GM23338 (cell line): ENCODE measurements around the gene SH3BGR. TPM values are rescaled to one million over a fixed set of nuclear protein-coding genes. Genes with fewer than 3 reads are reported as not detected.

ENCODE experiments used
- ATAC-seq: fragments of 200-7000 bp; cut with Tn5 transposase; 3 replicates; pipeline ENCODE4 v1.9.1; 2020
- DNase-seq: peaks from one replicate; pipeline ENCODE4 v3.0.0-alpha.2; 2015; ENCODE audit warnings: low spot score
- H2AFZ ChIP-seq: fragments of 200-600 bp; sonication (generic); 2 replicates; pipeline ENCODE4 v1.8.0; 2016; ENCODE audit warnings: antibody characterized with exemption, mild to moderate bottlenecking, moderate library complexity
- H3F3A ChIP-seq: fragments of 200-600 bp; sonication (generic); replicated peaks from 2 replicates; pipeline ENCODE4 v1.8.0; 2017; ENCODE audit warnings: antibody characterized with exemption, mixed run types, low read depth
- H3K27ac ChIP-seq: fragments of 200-600 bp; sonication (generic); 2 replicates; pipeline ENCODE4 v1.6.1; 2016; ENCODE audit warnings: low read depth
- H3K27me3 ChIP-seq: fragments of 200-600 bp; sonication (generic); 2 replicates; pipeline ENCODE4 v1.8.0; 2016; ENCODE audit warnings: mild to moderate bottlenecking, mixed run types, moderate library complexity; ENCODE audit not compliant: insufficient read depth
- H3K36me3 ChIP-seq: fragments of 200-600 bp; sonication (generic); 2 replicates; pipeline ENCODE4 v1.8.0; 2016; ENCODE audit warnings: mild to moderate bottlenecking; ENCODE audit not compliant: insufficient read depth
- H3K4me1 ChIP-seq: fragments of 200-600 bp; sonication (generic); 2 replicates; pipeline ENCODE4 v1.8.0; 2016; ENCODE audit warnings: mild to moderate bottlenecking, moderate library complexity; ENCODE audit not compliant: insufficient read depth
- H3K4me2 ChIP-seq: fragments of 200-600 bp; sonication (generic); 2 replicates; pipeline ENCODE4 v1.7.1; 2017; ENCODE audit warnings: mixed run types
- H3K4me3 ChIP-seq: fragments of 200-600 bp; sonication (generic); 2 replicates; pipeline ENCODE4 v1.6.1; 2016; ENCODE audit warnings: mixed run types
- H3K79me2 ChIP-seq: fragments of 200-600 bp; sonication (generic); replicated peaks from 2 replicates; pipeline ENCODE4 v1.8.0; 2017; ENCODE audit warnings: mild to moderate bottlenecking; ENCODE audit not compliant: insufficient read depth
- H3K9me2 ChIP-seq: fragments of 200-600 bp; sonication (generic); 2 replicates; pipeline ENCODE4 v1.8.0; 2017; ENCODE audit not compliant: insufficient read depth
- H4K20me1 ChIP-seq: fragments of 200-600 bp; sonication (generic); replicated peaks from 2 replicates; pipeline ENCODE4 v1.8.0; 2017; ENCODE audit warnings: mild to moderate bottlenecking; ENCODE audit not compliant: insufficient read depth
- H3K27ac Mint-ChIP-seq: 2 replicates; pipeline ENCODE4 v1.8.0; 2020; ENCODE audit warnings: inconsistent platforms, mild to moderate bottlenecking, moderate library complexity, mixed read lengths
- H3K27me3 Mint-ChIP-seq: 3 replicates; pipeline ENCODE4 v1.8.0; 2022; ENCODE audit warnings: low read depth, mild to moderate bottlenecking, moderate library complexity, mixed read lengths, inconsistent platforms; ENCODE audit not compliant: insufficient read depth, poor library complexity
- H3K36me3 Mint-ChIP-seq: 3 replicates; pipeline ENCODE4 v1.8.0; 2021; ENCODE audit warnings: low read depth, mild to moderate bottlenecking, inconsistent platforms, moderate library complexity, mixed read lengths
- H3K4me1 Mint-ChIP-seq: 3 replicates; pipeline ENCODE4 v1.8.0; 2020; ENCODE audit warnings: mild to moderate bottlenecking, inconsistent platforms, mixed read lengths
- H3K4me3 Mint-ChIP-seq: 3 replicates; pipeline ENCODE4 v1.8.0; 2021; ENCODE audit warnings: moderate library complexity, mild to moderate bottlenecking, inconsistent platforms, mixed read lengths
- H3K9me3 Mint-ChIP-seq: 3 replicates; pipeline ENCODE4 v1.8.0; 2020; ENCODE audit warnings: moderate library complexity, mild to moderate bottlenecking, inconsistent platforms, mixed read lengths
- CTCF ChIP-seq, 2 experiments: fragments of 200-600 bp in 1 of 2; sonication (generic) in 1 of 2; conservative IDR thresholded peaks; 2 replicates each; pipeline versions ENCODE4 v1.5.1 to v1.6.1; 2016 to 2017; ENCODE audit warnings: antibody characterized with exemption in 2 of 2, low read depth in 2 of 2, mild to moderate bottlenecking in 2 of 2, moderate library complexity in 1 of 2
- EZH2phosphoT487 ChIP-seq: fragments of 200-600 bp; sonication (generic); IDR thresholded peaks from one replicate; pipeline ENCODE4 v1.8.1; 2018; ENCODE audit warnings: antibody characterized with exemption; ENCODE audit not compliant: unreplicated experiment
- JUNB ChIP-seq: IDR thresholded peaks from one replicate; pipeline ENCODE4 v1.6.1; 2016; ENCODE audit warnings: antibody characterized with exemption; ENCODE audit not compliant: unreplicated experiment
- NANOG ChIP-seq: IDR thresholded peaks from 2 replicates; pipeline ENCODE4 v1.6.1; 2016; ENCODE audit warnings: antibody characterized with exemption, borderline replicate concordance
- POLR2AphosphoS5 ChIP-seq: IDR thresholded peaks from 2 replicates; pipeline ENCODE4 v1.6.1; 2016; ENCODE audit warnings: antibody characterized with exemption, low read depth
- ZNF331 ChIP-seq: fragments of 250-450 bp; sonication (Bioruptor Pico); IDR thresholded peaks from 2 replicates; pipeline ENCODE4 v1.5.0; 2020; ENCODE audit warnings: low read depth, mild to moderate bottlenecking, moderate library complexity
- polyA plus RNA-seq: library from polyadenylated mRNA; unstranded; fragments of >200 nt; fragmentation: Nextera tagmentation; extraction: Ambion mirVana; gene quantifications from 2 replicates; pipeline ENCODE4 v1.2.1, GENCODE V29; 2016
- total RNA-seq: library from RNA; depleted of rRNA; stranded (reverse); fragments of >200 nt; shearing (Covaris generic); gene quantifications from 2 replicates; pipeline ENCODE4 v1.2.3, GENCODE V29; 2014
- TF ChIP-seq, protein P1 (sequence below): fragments of 250-450 bp; sonication (Bioruptor Pico); IDR thresholded peaks from 2 replicates; pipeline ENCODE4 v1.5.0; 2020; ENCODE audit warnings: mild to moderate bottlenecking, moderate library complexity
- TF ChIP-seq, protein P2 (sequence below): IDR thresholded peaks from 2 replicates; pipeline ENCODE4 v1.6.1; 2016; ENCODE audit warnings: antibody characterized with exemption

The SH3BGR gene
- total and polyA plus RNA-seq, 2 experiments from 2014 or later = 5.9 to 18.9 TPM

DNA sequence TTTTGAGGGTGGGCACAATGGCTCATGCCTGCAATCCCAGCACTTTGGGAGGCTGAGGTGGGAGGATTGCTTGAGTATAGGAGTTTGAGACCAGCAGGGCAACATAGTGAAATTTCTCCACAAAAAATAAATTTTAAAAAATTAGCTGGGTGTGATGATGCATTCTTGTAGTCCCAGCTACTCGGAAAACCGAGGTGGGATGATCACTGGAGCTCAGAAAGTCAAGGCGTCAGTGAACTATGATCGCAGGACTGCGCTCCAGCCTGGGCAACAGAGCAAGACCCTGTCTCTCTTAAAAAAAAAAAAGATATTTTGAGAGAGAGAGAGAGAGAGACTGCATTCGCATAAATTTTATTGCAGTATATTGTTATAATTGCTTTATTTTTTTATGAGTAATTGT lies 85.1 kb downstream of the SH3BGR start:
- no peak overlapping the region for H2AFZ ChIP-seq
- Mint-ChIP-seq H3K4me1 (peaks cover 33% of the 10 kb centered on the region), H3K27ac (peak overlapping the region; percentile 94), H3K9me3 (peaks cover 59% of the 10 kb centered on the region), H3K36me3 (peaks cover 54% of the 10 kb centered on the region), H3K4me3 (no peak overlapping the region; the same call in 2 of the 3 replicates), H3K27me3 (peaks cover 22% of the 10 kb centered on the region)
- H3K27me3 ChIP-seq = no peaks in the 10 kb centered on the region
- ATAC-seq (no peak; the same call in 2 of the 3 replicates), DNase-seq (no peak)
- H3K9me2 ChIP-seq = 0 out of 2 replicates have a peak, but pooled peaks cover under 1% of the 10 kb centered on the region
- peak overlapping the region; percentile 2; the same call in 1 of the 2 replicates for H3K4me2 ChIP-seq
- H3K4me3 ChIP-seq = no peak overlapping the region
- H3K27ac ChIP-seq = peak overlapping the region; percentile 78
- H4K20me1 ChIP-seq = no peaks in the 10 kb centered on the region
- H3K79me2 ChIP-seq = no peaks in the 10 kb centered on the region
- peaks cover 9% of the 10 kb centered on the region; the same call in 1 of the 2 replicates for H3F3A ChIP-seq
- TF ChIP-seq, protein P1, sequence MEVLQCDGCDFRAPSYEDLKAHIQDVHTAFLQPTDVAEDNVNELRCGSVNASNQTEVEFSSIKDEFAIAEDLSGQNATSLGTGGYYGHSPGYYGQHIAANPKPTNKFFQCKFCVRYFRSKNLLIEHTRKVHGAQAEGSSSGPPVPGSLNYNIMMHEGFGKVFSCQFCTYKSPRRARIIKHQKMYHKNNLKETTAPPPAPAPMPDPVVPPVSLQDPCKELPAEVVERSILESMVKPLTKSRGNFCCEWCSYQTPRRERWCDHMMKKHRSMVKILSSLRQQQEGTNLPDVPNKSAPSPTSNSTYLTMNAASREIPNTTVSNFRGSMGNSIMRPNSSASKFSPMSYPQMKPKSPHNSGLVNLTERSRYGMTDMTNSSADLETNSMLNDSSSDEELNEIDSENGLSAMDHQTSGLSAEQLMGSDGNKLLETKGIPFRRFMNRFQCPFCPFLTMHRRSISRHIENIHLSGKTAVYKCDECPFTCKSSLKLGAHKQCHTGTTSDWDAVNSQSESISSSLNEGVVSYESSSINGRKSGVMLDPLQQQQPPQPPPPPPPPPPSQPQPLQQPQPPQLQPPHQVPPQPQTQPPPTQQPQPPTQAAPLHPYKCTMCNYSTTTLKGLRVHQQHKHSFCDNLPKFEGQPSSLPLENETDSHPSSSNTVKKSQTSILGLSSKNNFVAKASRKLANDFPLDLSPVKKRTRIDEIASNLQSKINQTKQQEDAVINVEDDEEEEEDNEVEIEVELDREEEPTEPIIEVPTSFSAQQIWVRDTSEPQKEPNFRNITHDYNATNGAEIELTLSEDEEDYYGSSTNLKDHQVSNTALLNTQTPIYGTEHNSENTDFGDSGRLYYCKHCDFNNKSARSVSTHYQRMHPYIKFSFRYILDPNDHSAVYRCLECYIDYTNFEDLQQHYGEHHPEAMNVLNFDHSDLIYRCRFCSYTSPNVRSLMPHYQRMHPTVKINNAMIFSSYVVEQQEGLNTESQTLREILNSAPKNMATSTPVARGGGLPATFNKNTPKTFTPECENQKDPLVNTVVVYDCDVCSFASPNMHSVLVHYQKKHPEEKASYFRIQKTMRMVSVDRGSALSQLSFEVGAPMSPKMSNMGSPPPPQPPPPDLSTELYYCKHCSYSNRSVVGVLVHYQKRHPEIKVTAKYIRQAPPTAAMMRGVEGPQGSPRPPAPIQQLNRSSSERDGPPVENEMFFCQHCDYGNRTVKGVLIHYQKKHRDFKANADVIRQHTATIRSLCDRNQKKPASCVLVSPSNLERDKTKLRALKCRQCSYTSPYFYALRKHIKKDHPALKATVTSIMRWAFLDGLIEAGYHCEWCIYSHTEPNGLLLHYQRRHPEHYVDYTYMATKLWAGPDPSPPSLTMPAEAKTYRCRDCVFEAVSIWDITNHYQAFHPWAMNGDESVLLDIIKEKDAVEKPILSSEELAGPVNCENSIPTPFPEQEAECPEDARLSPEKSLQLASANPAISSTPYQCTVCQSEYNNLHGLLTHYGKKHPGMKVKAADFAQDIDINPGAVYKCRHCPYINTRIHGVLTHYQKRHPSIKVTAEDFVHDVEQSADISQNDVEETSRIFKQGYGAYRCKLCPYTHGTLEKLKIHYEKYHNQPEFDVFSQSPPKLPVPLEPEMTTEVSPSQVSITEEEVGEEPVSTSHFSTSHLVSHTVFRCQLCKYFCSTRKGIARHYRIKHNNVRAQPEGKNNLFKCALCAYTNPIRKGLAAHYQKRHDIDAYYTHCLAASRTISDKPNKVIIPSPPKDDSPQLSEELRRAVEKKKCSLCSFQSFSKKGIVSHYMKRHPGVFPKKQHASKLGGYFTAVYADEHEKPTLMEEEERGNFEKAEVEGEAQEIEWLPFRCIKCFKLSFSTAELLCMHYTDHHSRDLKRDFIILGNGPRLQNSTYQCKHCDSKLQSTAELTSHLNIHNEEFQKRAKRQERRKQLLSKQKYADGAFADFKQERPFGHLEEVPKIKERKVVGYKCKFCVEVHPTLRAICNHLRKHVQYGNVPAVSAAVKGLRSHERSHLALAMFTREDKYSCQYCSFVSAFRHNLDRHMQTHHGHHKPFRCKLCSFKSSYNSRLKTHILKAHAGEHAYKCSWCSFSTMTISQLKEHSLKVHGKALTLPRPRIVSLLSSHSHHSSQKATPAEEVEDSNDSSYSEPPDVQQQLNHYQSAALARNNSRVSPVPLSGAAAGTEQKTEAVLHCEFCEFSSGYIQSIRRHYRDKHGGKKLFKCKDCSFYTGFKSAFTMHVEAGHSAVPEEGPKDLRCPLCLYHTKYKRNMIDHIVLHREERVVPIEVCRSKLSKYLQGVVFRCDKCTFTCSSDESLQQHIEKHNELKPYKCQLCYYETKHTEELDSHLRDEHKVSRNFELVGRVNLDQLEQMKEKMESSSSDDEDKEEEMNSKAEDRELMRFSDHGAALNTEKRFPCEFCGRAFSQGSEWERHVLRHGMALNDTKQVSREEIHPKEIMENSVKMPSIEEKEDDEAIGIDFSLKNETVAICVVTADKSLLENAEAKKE (CRISPR knock-in tag) = no peak
- TF ChIP-seq ZNF331 (CRISPR knock-in tag) (no peak), JUNB (no peak), EZH2phosphoT487 (no peak)
- H3K36me3 ChIP-seq = peaks cover 5% of the 10 kb centered on the region
- H3K4me1 ChIP-seq = peaks cover 17% of the 10 kb centered on the region

DNA sequence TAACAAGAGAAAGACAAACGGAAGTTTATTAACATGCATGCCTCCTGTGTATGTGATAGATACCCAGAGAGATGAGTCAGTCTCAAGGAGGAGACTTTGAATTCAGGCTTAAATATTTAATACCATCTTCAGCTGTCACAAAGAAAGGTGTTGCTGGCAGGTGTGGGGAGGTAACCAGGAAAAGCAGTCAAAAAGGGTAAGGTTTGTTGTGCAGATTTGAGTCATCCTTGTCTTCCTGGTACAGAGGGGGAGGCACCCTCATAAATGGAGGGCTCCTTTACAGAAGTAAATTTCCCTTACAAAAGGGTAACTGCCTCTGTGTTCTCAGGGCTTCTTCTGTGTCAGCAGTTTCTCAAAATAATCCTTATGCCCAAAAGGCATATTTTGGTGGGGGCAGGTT lies 85.8 kb downstream of the SH3BGR start:
- no peak overlapping the region for H2AFZ ChIP-seq
- H3K27me3 Mint-ChIP-seq = peaks cover 24% of the 10 kb centered on the region
- no peaks in the 10 kb centered on the region for H3K9me2 ChIP-seq
- no peaks in the 10 kb centered on the region for H3K79me2 ChIP-seq
- no peaks in the 10 kb centered on the region for H3K27me3 ChIP-seq
- H3K4me2 ChIP-seq = peak overlapping the region; percentile 2; the same call in 1 of the 2 replicates
- peaks cover 5% of the 10 kb centered on the region for H3K36me3 ChIP-seq
- peak overlapping the region; percentile 21; the same call in 1 of the 3 replicates for H3K4me3 Mint-ChIP-seq
- ATAC-seq (peak; percentile 98), DNase-seq (peak; percentile 86)
- peak overlapping the region; percentile 91 for H3K27ac ChIP-seq
- H4K20me1 ChIP-seq = no peaks in the 10 kb centered on the region
- H3K4me1 Mint-ChIP-seq = peaks cover 33% of the 10 kb centered on the region
- H3F3A ChIP-seq = peaks cover 9% of the 10 kb centered on the region; the same call in 1 of the 2 replicates
- no peak overlapping the region for H3K4me3 ChIP-seq
- H3K27ac Mint-ChIP-seq = peak overlapping the region; percentile 94
- peaks cover 61% of the 10 kb centered on the region for H3K36me3 Mint-ChIP-seq
- H3K4me1 ChIP-seq = peaks cover 17% of the 10 kb centered on the region
- H3K9me3 Mint-ChIP-seq = peaks cover 66% of the 10 kb centered on the region
- TF ChIP-seq CTCF (conservative IDR thresholded peaks at IDR 0.05; ENCODE audit: low read depth in 2 of 2) = no peak
- TF ChIP-seq NANOG = peak; percentile 86
- peak; percentile 37; the same call in 1 of the 2 replicates for TF ChIP-seq POLR2AphosphoS5
- TF ChIP-seq, protein P2, sequence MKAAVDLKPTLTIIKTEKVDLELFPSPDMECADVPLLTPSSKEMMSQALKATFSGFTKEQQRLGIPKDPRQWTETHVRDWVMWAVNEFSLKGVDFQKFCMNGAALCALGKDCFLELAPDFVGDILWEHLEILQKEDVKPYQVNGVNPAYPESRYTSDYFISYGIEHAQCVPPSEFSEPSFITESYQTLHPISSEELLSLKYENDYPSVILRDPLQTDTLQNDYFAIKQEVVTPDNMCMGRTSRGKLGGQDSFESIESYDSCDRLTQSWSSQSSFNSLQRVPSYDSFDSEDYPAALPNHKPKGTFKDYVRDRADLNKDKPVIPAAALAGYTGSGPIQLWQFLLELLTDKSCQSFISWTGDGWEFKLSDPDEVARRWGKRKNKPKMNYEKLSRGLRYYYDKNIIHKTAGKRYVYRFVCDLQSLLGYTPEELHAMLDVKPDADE = peak; percentile 58; the same call in 1 of the 2 replicates
